ENCODE data around the gene PDE11A.
A peak's percentile ranks its signal among the peaks of the same experiment; 100 is the strongest.
"Not testable (repeated sequence)": the region's sequence is repeated elsewhere in the genome, so short reads cannot be mapped to it uniquely, and the experiment has no call there.

The PDE11A gene

GRCh38 chr2:177808984-177809809 lies 263.4 kb downstream of the PDE11A start:
- DNase-seq: no peak

GRCh38 chr2:177806025-177806424 lies 266.6 kb downstream of the PDE11A start:
- DNase-seq: no peak

GRCh38 chr2:177799531-177799930 lies 273.0 kb downstream of the PDE11A start:
- DNase-seq: peak in 1 of 2 experiments; percentile 20

GRCh38 chr2:177797808-177798207 lies 274.8 kb downstream of the PDE11A start:
- DNase-seq: no peak

- DNase-seq: no peak
Measured at GRCh38 chr2:177796654-177797415, 275.7 kb downstream of the PDE11A start.

- no peak for DNase-seq
Measured at GRCh38 chr2:177796011-177796410, 276.6 kb downstream of the PDE11A start.

GRCh38 chr2:177785143-177785542 lies 287.4 kb downstream of the PDE11A start:
- DNase-seq: not testable (repeated sequence)

GRCh38 chr2:177784745-177785067 lies 287.9 kb downstream of the PDE11A start:
- no peak for DNase-seq

- no peak for DNase-seq
Measured at GRCh38 chr2:177783835-177784744, 288.5 kb downstream of the PDE11A start.

GRCh38 chr2:177783091-177783490 lies 289.5 kb downstream of the PDE11A start:
- DNase-seq: no peak

GRCh38 chr2:177782613-177783012 lies 290.0 kb downstream of the PDE11A start:
- no peak for DNase-seq

- no peak for DNase-seq
Measured at GRCh38 chr2:177778472-177778871, 294.1 kb downstream of the PDE11A start.

- DNase-seq: peak; percentile 10 to 49
Measured at GRCh38 chr2:177772529-177772928, 300.0 kb downstream of the PDE11A start.

GRCh38 chr2:177771191-177771590 lies 301.4 kb downstream of the PDE11A start:
- no peak for DNase-seq

GRCh38 chr2:177767768-177768167 lies 304.8 kb downstream of the PDE11A start:
- no peak for DNase-seq

GRCh38 chr2:177765698-177766097 lies 306.9 kb downstream of the PDE11A start:
- DNase-seq: no peak

GRCh38 chr2:177763531-177764265 lies 308.9 kb downstream of the PDE11A start:
- DNase-seq: peak; percentile 35 to 82

GRCh38 chr2:177759443-177759842 lies 313.1 kb downstream of the PDE11A start:
- no peak for DNase-seq

GRCh38 chr2:177758591-177759371 lies 313.8 kb downstream of the PDE11A start:
- DNase-seq: peak; percentile 55 to 77

- DNase-seq: no peak
Measured at GRCh38 chr2:177756336-177756735, 316.2 kb downstream of the PDE11A start.

- DNase-seq: no peak
Measured at GRCh38 chr2:177754492-177754873, 318.1 kb downstream of the PDE11A start.

All from NCI-H446 (cell line).